WTC11 (cell line): ENCODE measurements around the gene RGSL1. TPM values are rescaled to one million over a fixed set of nuclear protein-coding genes. Genes with fewer than 3 reads are reported as not detected.

Source experiments
- ATAC-seq: fragments of 200-7000 bp; cut with Tn5 transposase; 2 replicates; pipeline ENCODE4 v1.10.0; 2021; ENCODE audit warnings: mild to moderate bottlenecking, moderate library complexity
- CTCF ChIA-PET: fragments of 300-600 bp; sonication (Branson Sonifier 250); formaldehyde crosslinking; loops from one replicate; lab custom pipeline; 2021; ENCODE audit warnings: antibody characterized with exemption; lab: Charles Lee
- POLR2A ChIA-PET: fragments of 350-600 bp; sonication (Branson Sonifier 250); formaldehyde crosslinking; loops from one replicate; lab custom pipeline; 2021; ENCODE audit warnings: antibody characterized with exemption; lab: Charles Lee
- DNase-seq: peaks from one replicate; pipeline ENCODE4 v3.0.0; 2021; ENCODE audit warnings: low spot score
- H3K27ac Mint-ChIP-seq: 2 replicates; pipeline ENCODE4 v1.8.0; 2021; ENCODE audit warnings: mixed read lengths
- H3K27me3 Mint-ChIP-seq: 2 replicates; pipeline ENCODE4 v1.8.0; 2021; ENCODE audit warnings: low read depth, mild to moderate bottlenecking, moderate library complexity, mixed read lengths
- H3K36me3 Mint-ChIP-seq: 2 replicates; pipeline ENCODE4 v1.8.0; 2021; ENCODE audit warnings: mixed read lengths
- H3K4me1 Mint-ChIP-seq: 2 replicates; pipeline ENCODE4 v1.8.0; 2022; ENCODE audit warnings: mixed read lengths
- H3K4me3 Mint-ChIP-seq: 2 replicates; pipeline ENCODE4 v1.8.0; 2021; ENCODE audit warnings: mild to moderate bottlenecking, moderate library complexity, mixed read lengths
- H3K9me3 Mint-ChIP-seq: 2 replicates; pipeline ENCODE4 v1.8.0; 2021; ENCODE audit warnings: mixed read lengths
- CREM ChIP-seq: sonication (generic); formaldehyde crosslinking; IDR thresholded peaks from 2 replicates; pipeline ENCODE4 v1.8.1; 2022; ENCODE audit warnings: mild to moderate bottlenecking, missing genetic modification reagents, moderate library complexity
- E2F1 ChIP-seq: sonication (generic); formaldehyde crosslinking; IDR thresholded peaks from 2 replicates; pipeline ENCODE4 v1.8.0; 2022; ENCODE audit warnings: mild to moderate bottlenecking, missing genetic modification reagents
- E2F4 ChIP-seq: sonication (generic); formaldehyde crosslinking; IDR thresholded peaks from 2 replicates; pipeline ENCODE4 v1.8.1; 2022; ENCODE audit warnings: low read depth, mild to moderate bottlenecking, moderate library complexity, missing genetic modification reagents, borderline replicate concordance
- JAZF1 ChIP-seq: fragments of 250-450 bp; sonication (Bioruptor Pico); IDR thresholded peaks from 2 replicates; pipeline ENCODE4 v1.9.0; 2021; ENCODE audit warnings: moderate library complexity, mild to moderate bottlenecking, inconsistent platforms
- MXD4 ChIP-seq: fragments of 250-450 bp; sonication (Bioruptor Pico); IDR thresholded peaks from 2 replicates; pipeline ENCODE4 v1.8.0; 2021; ENCODE audit warnings: mild to moderate bottlenecking, moderate library complexity, borderline replicate concordance
- MYBL2 ChIP-seq: sonication (generic); formaldehyde crosslinking; IDR thresholded peaks from 2 replicates; pipeline ENCODE4 v1.8.1; 2023; ENCODE audit warnings: mild to moderate bottlenecking, moderate library complexity, missing genetic modification reagents
- OVOL2 ChIP-seq: fragments of 250-450 bp; sonication (Bioruptor Pico); IDR thresholded peaks from 2 replicates; pipeline ENCODE4 v1.9.0; 2021; ENCODE audit warnings: mild to moderate bottlenecking, borderline replicate concordance
- PRRX2 ChIP-seq: fragments of 250-450 bp; sonication (Bioruptor Pico); IDR thresholded peaks from 2 replicates; pipeline ENCODE4 v1.8.0; 2021; ENCODE audit warnings: mild to moderate bottlenecking
- RORB ChIP-seq: fragments of 250-450 bp; sonication (Bioruptor Pico); IDR thresholded peaks from 2 replicates; pipeline ENCODE4 v1.9.0; 2021; ENCODE audit warnings: mild to moderate bottlenecking
- SP1 ChIP-seq: sonication (generic); formaldehyde crosslinking; conservative IDR thresholded peaks from 2 replicates; pipeline ENCODE4 v1.8.1; 2022; ENCODE audit warnings: missing genetic modification reagents
- STAT6 ChIP-seq: sonication (generic); formaldehyde crosslinking; conservative IDR thresholded peaks from 2 replicates; pipeline ENCODE4 v1.8.1; 2023; ENCODE audit warnings: mild to moderate bottlenecking, low read depth, missing genetic modification reagents, moderate library complexity
- TEAD1 ChIP-seq: sonication (generic); formaldehyde crosslinking; IDR thresholded peaks from 2 replicates; pipeline ENCODE4 v1.8.0; 2022; ENCODE audit warnings: mild to moderate bottlenecking, missing genetic modification reagents
- TP53 ChIP-seq: sonication (generic); formaldehyde crosslinking; IDR thresholded peaks from 2 replicates; pipeline ENCODE4 v1.8.1; 2023; ENCODE audit warnings: mild to moderate bottlenecking, missing genetic modification reagents
- USF1 ChIP-seq: sonication (generic); formaldehyde crosslinking; IDR thresholded peaks from 2 replicates; pipeline ENCODE4 v1.8.0; 2022; ENCODE audit warnings: mild to moderate bottlenecking, missing genetic modification reagents
- USF2 ChIP-seq: sonication (generic); formaldehyde crosslinking; IDR thresholded peaks from 2 replicates; pipeline ENCODE4 v1.8.1; 2023; ENCODE audit warnings: mild to moderate bottlenecking, missing genetic modification reagents, moderate library complexity
- ZNF263 ChIP-seq: sonication (generic); formaldehyde crosslinking; IDR thresholded peaks from 2 replicates; pipeline ENCODE4 v1.8.1; 2022; ENCODE audit warnings: low read depth, mild to moderate bottlenecking, moderate library complexity, missing genetic modification reagents
- ZNF281 ChIP-seq: sonication (generic); formaldehyde crosslinking; IDR thresholded peaks from 2 replicates; pipeline ENCODE4 v1.8.0; 2023; ENCODE audit warnings: mild to moderate bottlenecking, missing genetic modification reagents
- ZNF532 ChIP-seq: fragments of 250-450 bp; sonication (Bioruptor Pico); IDR thresholded peaks from 2 replicates; pipeline ENCODE4 v1.9.0; 2021; ENCODE audit warnings: mild to moderate bottlenecking, borderline replicate concordance
- total RNA-seq: library from RNA; stranded (reverse); gene quantifications from 3 replicates; pipeline ENCODE4 v1.2.3, GENCODE V29; 2021

Gene RGSL1
- total RNA-seq, 1 experiment from 2014 or later = not detected

- TF ChIP-seq ZNF532 (CRISPR knock-in tag) (no peak), TP53 (no peak), ZNF281 (CRISPR knock-in tag) (no peak), PRRX2 (no peak), E2F4 (CRISPR knock-in tag) (no peak), STAT6 (CRISPR knock-in tag) (no peak), USF1 (CRISPR knock-in tag) (no peak), CREM (CRISPR knock-in tag) (no peak), JAZF1 (CRISPR knock-in tag) (no peak), RORB (CRISPR knock-in tag) (no peak), SP1 (CRISPR knock-in tag) (no peak), TEAD1 (CRISPR knock-in tag) (no peak), OVOL2 (CRISPR knock-in tag) (no peak), E2F1 (CRISPR knock-in tag) (no peak)
These were observed 130.8 kb downstream of the RGSL1 start (continued) for GRCh38 chr1:182580736-182581135.

- CTCF ChIA-PET = no interaction called here
- H3K27me3 Mint-ChIP-seq = peaks cover 3% of the 10 kb centered on the region; the same call in 1 of the 2 replicates
- peaks cover 14% of the 10 kb centered on the region for H3K4me1 Mint-ChIP-seq
- no peak overlapping the region for H3K4me3 Mint-ChIP-seq
- TF ChIP-seq E2F1 (CRISPR knock-in tag) (no peak), ZNF263 (CRISPR knock-in tag) (no peak), MYBL2 (CRISPR knock-in tag) (no peak), USF2 (CRISPR knock-in tag) (no peak), MXD4 (CRISPR knock-in tag) (no peak)
- no peak for ATAC-seq
- no peaks in the 10 kb centered on the region for H3K36me3 Mint-ChIP-seq
- POLR2A ChIA-PET = no interaction called here
- H3K27ac Mint-ChIP-seq = no peak overlapping the region
- H3K9me3 Mint-ChIP-seq = peaks cover 11% of the 10 kb centered on the region
- DNase-seq = no peak
These were observed 134.8 kb downstream of the RGSL1 start for GRCh38 chr1:182584746-182585145.
